GM12878 (cell line): ENCODE data around the gene TMEM259. TPM values are rescaled to one million over a fixed set of nuclear protein-coding genes. Genes with fewer than 3 reads are reported as not detected.

Experiments used
- ATAC-seq: fragments of 200-7000 bp; cut with Tn5 transposase; 3 replicates; pipeline ENCODE4 v1.9.1; 2020; ENCODE audit warnings: mild to moderate bottlenecking, moderate library complexity
- BruUV-seq: library from RNA; stranded (reverse); fragments of 400-500 nt; replicated peaks from 2 replicates; lab custom pipeline; 2021; lab: Mats Ljungman, UMichigan
- CTCF ChIA-PET: fragments of 300-600 bp; sonication (Branson Sonifier 250); formaldehyde crosslinking; extraction: SDS; loops from one replicate; lab custom pipeline; 2021; ENCODE audit warnings: inconsistent platforms; lab: Yijun Ruan, JAX
- POLR2A ChIA-PET: fragments of 350-600 bp; formaldehyde crosslinking; extraction: SDS; loops from one replicate; lab custom pipeline; 2021; ENCODE audit warnings: inconsistent platforms; lab: Charles Lee
- RAD21 ChIA-PET: fragments of 300-600 bp; sonication (Branson Sonifier 250); formaldehyde crosslinking; loops from one replicate; lab custom pipeline; 2023; ENCODE audit warnings: antibody characterized with exemption; ENCODE audit not compliant: unreplicated experiment; lab: Charles Lee
- SMC1A ChIA-PET: fragments of 300-600 bp; sonication (Branson Sonifier 250); formaldehyde crosslinking; loops from one replicate; lab custom pipeline; 2023; ENCODE audit not compliant: unreplicated experiment, uncharacterized antibody; lab: Charles Lee
- DNase-seq: peaks from one replicate; pipeline ENCODE4 v3.0.0-alpha.2; 2011; ENCODE audit warnings: low read depth, low spot score
- FAIRE-seq: peaks from 3 replicates; lab custom pipeline; 2011; peaks lifted over from hg19 to GRCh38; lab: Jason Lieb, UNC
- H2AFZ ChIP-seq: 2 replicates; pipeline ENCODE4 v1.6.0; 2011; ENCODE audit warnings: low read depth, low read length, control low read depth; ENCODE audit not compliant: control insufficient read depth
- H3K27ac ChIP-seq: 2 replicates; pipeline ENCODE4 v1.5.1; 2011; ENCODE audit warnings: control low read depth; ENCODE audit not compliant: control insufficient read depth, insufficient read depth
- H3K27me3 ChIP-seq, 2 experiments: replicated peaks in 1 of 2; 2 replicates each; pipeline versions ENCODE4 v1.6.0 to v1.6.1; 2011; ENCODE audit warnings: low read length in 1 of 2; ENCODE audit not compliant: control insufficient read depth in 2 of 2, insufficient read depth in 2 of 2
- H3K36me3 ChIP-seq, 2 experiments: 2 replicates each; pipeline ENCODE4 v1.5.1; 2011; ENCODE audit warnings: low read length in 1 of 2; ENCODE audit not compliant: control insufficient read depth in 2 of 2, insufficient read depth in 2 of 2
- H3K4me1 ChIP-seq: 2 replicates; pipeline ENCODE4 v1.6.1; 2011; ENCODE audit warnings: mild to moderate bottlenecking, low read length, moderate library complexity, mixed read lengths; ENCODE audit not compliant: control insufficient read depth, insufficient read depth
- H3K4me2 ChIP-seq: 2 replicates; pipeline ENCODE4 v1.6.0; 2011; ENCODE audit warnings: control low read depth; ENCODE audit not compliant: control insufficient read depth, insufficient read depth
- H3K4me3 ChIP-seq: fragments of 200-600 bp; sonication (generic); 2 replicates; pipeline ENCODE4 v1.5.1; 2016
- H3K79me2 ChIP-seq: 2 replicates; pipeline ENCODE4 v1.6.0; 2011; ENCODE audit warnings: low read length; ENCODE audit not compliant: control insufficient read depth, insufficient read depth
- H3K9ac ChIP-seq: 2 replicates; pipeline ENCODE4 v1.8.0; 2011; ENCODE audit warnings: low read length, control low read depth, mixed read lengths; ENCODE audit not compliant: control insufficient read depth, insufficient read depth
- H3K9me3 ChIP-seq: replicated peaks from 3 replicates; pipeline ENCODE4 v1.5.1; 2011; ENCODE audit warnings: mild to moderate bottlenecking, low read length; ENCODE audit not compliant: control insufficient read depth, insufficient read depth
- H4K20me1 ChIP-seq: 2 replicates; pipeline ENCODE4 v1.6.0; 2011; ENCODE audit not compliant: control insufficient read depth, insufficient read depth
- CBX3 ChIP-seq: fragments of 200-600 bp; sonication (generic); IDR thresholded peaks from 2 replicates; pipeline ENCODE4 v1.6.1; 2016; ENCODE audit warnings: low read depth, borderline replicate concordance
- DPF2 ChIP-seq: fragments of 450-650 bp; IDR thresholded peaks from 2 replicates; pipeline ENCODE4 v1.6.1; 2017; ENCODE audit warnings: mild to moderate bottlenecking
- IKZF1 ChIP-seq: fragments of 450-650 bp; conservative IDR thresholded peaks from 2 replicates; pipeline ENCODE4 v1.6.1; 2017; ENCODE audit warnings: antibody characterized with exemption, mild to moderate bottlenecking
- JUND ChIP-seq: IDR thresholded peaks from 2 replicates; pipeline ENCODE4 v1.6.1; 2012; ENCODE audit warnings: low read depth, mild to moderate bottlenecking, low read length, improper control_type of control experiment, moderate library complexity
- LARP7 ChIP-seq: fragments of 450-650 bp; IDR thresholded peaks from 2 replicates; pipeline ENCODE4 v1.6.1; 2017; ENCODE audit warnings: mild to moderate bottlenecking
- YBX1 ChIP-seq: fragments of 450-650 bp; IDR thresholded peaks from 2 replicates; pipeline ENCODE4 v1.6.1; 2016; ENCODE audit warnings: antibody characterized with exemption
- WGBS: methylation state at CpG from one replicate; pipeline ENCODE4 v1.1.6; 2016; ENCODE audit warnings: low lambda C conversion rate; ENCODE audit not compliant: insufficient replicate concordance, insufficient coverage; ENCODE audit errors: missing lambda C conversion rate; 5-methylcytosine and 5-hydroxymethylcytosine counted together
- in situ Hi-C: fragments of 300-500 bp; cut with MboI; formaldehyde crosslinking; loops from 9 replicates; pipeline ENCODE4 v1.14.3; 2018; ENCODE audit warnings: mixed read lengths
- intact Hi-C: fragments of 100-400 bp; cut with micrococcal nuclease; formaldehyde crosslinking; loops from one replicate; pipeline ENCODE4 v1.14.2; 2022; ENCODE audit not compliant: unreplicated experiment
- polyA plus RNA-seq, 11 experiments: library from polyadenylated mRNA; depleted of rRNA in 4 of 11; unstranded in 6 of 11; stranded (reverse) in 5 of 11; fragments of >200 nt; fragmentation: Nextera tagmentation in 4 of 11; fragmentation: Illumina TruSeq in 1 of 11; extraction: Ambion mirVana in 4 of 11; extraction: Trizol in 1 of 11; gene quantifications; 1 replicate in 1 of 11; 2 replicates in 10 of 11; pipeline versions ENCODE4 v1.2.1 to v1.2.3, GENCODE V29; 2011 to 2016; ENCODE audit warnings: inconsistent platforms in 2 of 11, missing spikeins in 2 of 11, low read depth in 1 of 11
- total RNA-seq, 4 experiments: library from RNA; depleted of rRNA in 3 of 4; stranded (reverse); fragments of >200 nt in 3 of 4; fragmentation: Illumina TruSeq in 1 of 4; extraction: Trizol in 1 of 4; gene quantifications; 2 replicates each; pipeline versions ENCODE4 v1.2.1 to v1.2.3, GENCODE V29; 2013 to 2021

Gene TMEM259
- total and polyA plus RNA-seq, 10 of the 15 experiments (the other 5 are each of a cell fraction or from before 2014, with no cell fraction given), result 0.43 to 184 (median 62.0) TPM

GRCh38 chr19:1028062-1028926, 7.4 kb upstream of the TMEM259 start (continued):
- TF ChIP-seq YBX1 (no peak), IKZF1 (peak; percentile 77; the same call in 1 of the 2 replicates), CBX3 (no peak)
- TF ChIP-seq, all 136 proteins: peak for 16

GRCh38 chr19:1027650-1028061, 6.7 kb upstream of the TMEM259 start:
- TF ChIP-seq JUND (no peak), DPF2 (0 out of 2 replicates have a peak, but pooled peaks have one; percentile 30), LARP7 (peak; percentile 23; the same call in 1 of the 2 replicates)
- RAD21 ChIA-PET, result interaction anchor here (0.6 to 4.9 kb wide), 6 partner anchors 11 to 229 kb away, joined by 3 to 39 read pairs (median 4); partner anchors contain the start of genes ABCA7, ARHGAP45 and WDR18

More at GRCh38 chr19:1027650-1028061, 6.7 kb upstream of the TMEM259 start:
- peak overlapping the region; percentile 90 for H3K4me3 ChIP-seq
- H3K4me1 ChIP-seq, result peaks cover 6% of the 10 kb centered on the region
- 0% methylated on average over 12 of the region's 16 CpGs for WGBS
- DNase-seq (no peak), FAIRE-seq (no peak), ATAC-seq (peak; percentile 23)
- ChIA-PET CTCF (interaction anchor here (0.6 to 2.3 kb wide), 6 partner anchors 9 to 164 kb away, joined by 3 to 11 read pairs (median 4); no protein-coding TSS in a partner anchor), SMC1A (interaction anchor here (0.6 to 2.9 kb wide), 6 partner anchors 8 to 75 kb away, joined by 3 to 22 read pairs (median 4); partner anchors contain the start of genes ABCA7 and ARHGAP45), POLR2A (interaction anchor here (0.5 to 4.7 kb wide), 13 partner anchors 8 to 239 kb away, joined by 3 to 83 read pairs (median 4); partner anchors contain the start of genes ABCA7, ARHGAP45 and GPX4)
- BruUV-seq, result no TSS peak
- peak overlapping the region; percentile 90 for H3K9ac ChIP-seq
- intact Hi-C loops (no loop called here), in situ Hi-C loops (no loop called here)
- peak overlapping the region; percentile 92 for H3K27ac ChIP-seq
- H3K79me2 ChIP-seq, result peaks cover 52% of the 10 kb centered on the region
- H3K27me3 ChIP-seq, result no peaks in the 10 kb centered on the region
- H4K20me1 ChIP-seq, result 0 out of 2 replicates have a peak, but pooled peaks cover 4% of the 10 kb centered on the region
- H2AFZ ChIP-seq, result no peak overlapping the region
- peaks cover 8 to 11% of the 10 kb centered on the region in 2 experiments for H3K36me3 ChIP-seq
- peak overlapping the region; percentile 95 for H3K4me2 ChIP-seq
- H3K9me3 ChIP-seq, result no peaks in the 10 kb centered on the region
